ENCODE results near the gene OPCML. TPM values are rescaled to one million over a fixed set of nuclear protein-coding genes. Genes with fewer than 3 reads are reported as not detected.

Gene OPCML
- total RNA-seq, 1 experiment from 2014 or later, result not detected

DNA sequence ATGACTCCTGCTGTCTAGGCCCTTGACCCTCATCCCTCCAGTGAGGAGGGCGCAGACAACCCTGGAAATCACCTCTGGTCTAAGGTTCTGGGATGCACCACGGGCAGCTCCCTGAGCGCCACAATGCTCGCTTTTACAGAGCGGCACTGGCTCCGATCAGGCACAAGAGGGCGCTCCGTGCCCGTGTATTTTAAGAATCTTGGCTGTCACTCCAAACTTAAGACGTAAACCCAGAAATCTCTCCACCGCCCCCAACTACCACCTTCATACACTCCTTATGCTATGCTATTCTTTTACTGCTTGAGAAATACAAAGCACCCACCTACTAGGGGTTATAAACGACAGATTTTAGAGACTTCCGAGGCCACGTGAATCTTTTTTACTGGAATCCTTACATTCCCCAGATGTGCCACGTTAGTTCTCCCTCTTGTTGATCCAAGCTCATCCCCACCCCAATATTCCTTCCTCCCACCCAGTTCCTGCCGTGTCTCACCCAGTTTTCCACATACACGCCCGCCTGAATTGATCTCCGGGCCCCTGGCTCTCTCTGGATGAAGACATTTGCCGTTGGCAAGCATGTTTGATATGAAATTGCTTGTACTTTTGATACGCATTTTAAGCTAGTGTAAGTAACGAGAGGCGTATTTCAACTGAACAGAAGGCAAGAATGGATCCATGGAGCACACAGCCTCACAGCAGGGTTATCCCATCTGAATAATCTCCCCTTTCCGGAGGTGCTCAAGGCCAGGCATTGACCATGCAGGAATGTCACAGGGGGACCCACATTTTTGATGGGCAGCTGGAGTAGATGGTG lies 453.5 kb downstream of the OPCML start:
- peaks cover 51% of the 10 kb centered on the region for H3K27me3 ChIP-seq (ENCODE audit: insufficient read depth, low read depth)
- H4K20me1 ChIP-seq (ENCODE audit: insufficient read depth), result no peaks in the 10 kb centered on the region
- H3K79me2 ChIP-seq (ENCODE audit: low read depth), result no peaks in the 10 kb centered on the region
- DNase-seq, result peak in 1 of 2 experiments; percentile 29
- H3K27ac ChIP-seq, result no peak overlapping the region
- BruUV-seq (replicated peaks), result no TSS peak
- H3K4me1 ChIP-seq (replicated peaks; ENCODE audit: insufficient read depth), result no peaks in the 10 kb centered on the region
- intact Hi-C loops (cut with micrococcal nuclease; ENCODE audit: unreplicated experiment), result loop anchor here (1.0 to 2.0 kb wide), 2 partner anchors 84 to 757 kb away; no protein-coding TSS in a partner anchor
- H3K9me3 ChIP-seq (ENCODE audit: insufficient read depth, low read depth), result no peaks in the 10 kb centered on the region
- H3K9me2 ChIP-seq (ENCODE audit: insufficient read depth), result no peaks in the 10 kb centered on the region
- H2AFZ ChIP-seq, result no peak overlapping the region
- POLR2A ChIA-PET (ENCODE audit: unreplicated experiment), result no interaction called here
- H3F3A ChIP-seq (ENCODE audit: insufficient read depth, low read depth), result no peaks in the 10 kb centered on the region
- H3K36me3 ChIP-seq (ENCODE audit: low read depth), result no peaks in the 10 kb centered on the region
- CTCF ChIA-PET, result interaction anchor here (0.8 kb wide), 1 partner anchor 756 kb away, joined by 3 read pairs; no protein-coding TSS in a partner anchor
- TF ChIP-seq EZH2 (IDR thresholded peaks at IDR 0.05; ENCODE audit: low read depth), result no peak
- TF ChIP-seq, protein P1, sequence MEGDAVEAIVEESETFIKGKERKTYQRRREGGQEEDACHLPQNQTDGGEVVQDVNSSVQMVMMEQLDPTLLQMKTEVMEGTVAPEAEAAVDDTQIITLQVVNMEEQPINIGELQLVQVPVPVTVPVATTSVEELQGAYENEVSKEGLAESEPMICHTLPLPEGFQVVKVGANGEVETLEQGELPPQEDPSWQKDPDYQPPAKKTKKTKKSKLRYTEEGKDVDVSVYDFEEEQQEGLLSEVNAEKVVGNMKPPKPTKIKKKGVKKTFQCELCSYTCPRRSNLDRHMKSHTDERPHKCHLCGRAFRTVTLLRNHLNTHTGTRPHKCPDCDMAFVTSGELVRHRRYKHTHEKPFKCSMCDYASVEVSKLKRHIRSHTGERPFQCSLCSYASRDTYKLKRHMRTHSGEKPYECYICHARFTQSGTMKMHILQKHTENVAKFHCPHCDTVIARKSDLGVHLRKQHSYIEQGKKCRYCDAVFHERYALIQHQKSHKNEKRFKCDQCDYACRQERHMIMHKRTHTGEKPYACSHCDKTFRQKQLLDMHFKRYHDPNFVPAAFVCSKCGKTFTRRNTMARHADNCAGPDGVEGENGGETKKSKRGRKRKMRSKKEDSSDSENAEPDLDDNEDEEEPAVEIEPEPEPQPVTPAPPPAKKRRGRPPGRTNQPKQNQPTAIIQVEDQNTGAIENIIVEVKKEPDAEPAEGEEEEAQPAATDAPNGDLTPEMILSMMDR (conservative IDR thresholded peaks at IDR 0.05), result peak; percentile 82
- H3K4me3 ChIP-seq, result no peak overlapping the region
- no peak overlapping the region for H3K4me2 ChIP-seq

DNA sequence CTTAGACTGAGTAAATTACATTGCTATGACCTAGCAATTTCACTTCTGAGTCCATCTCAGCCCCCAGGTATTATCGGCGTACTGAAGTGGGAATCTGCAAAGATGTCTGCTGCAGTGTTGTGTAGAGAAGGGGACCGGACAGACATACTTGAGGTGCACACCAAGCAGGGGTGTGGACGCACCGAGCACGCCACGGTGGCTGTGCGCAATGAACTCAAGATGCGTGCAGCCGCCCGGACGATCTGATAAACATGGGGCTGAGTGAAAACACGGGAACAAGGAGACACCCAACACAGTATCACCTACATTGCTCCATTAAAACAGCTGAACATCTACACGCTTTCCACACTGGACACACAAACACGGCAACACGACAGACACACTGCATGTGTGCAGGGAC lies 454.3 kb downstream of the OPCML start:
- no peaks in the 10 kb centered on the region for H4K20me1 ChIP-seq (ENCODE audit: insufficient read depth)
- intact Hi-C loops (cut with micrococcal nuclease; ENCODE audit: unreplicated experiment), result loop anchor here (1.0 to 2.0 kb wide), 2 partner anchors 85 to 757 kb away; no protein-coding TSS in a partner anchor
- POLR2A ChIA-PET (ENCODE audit: unreplicated experiment), result no interaction called here

DNA sequence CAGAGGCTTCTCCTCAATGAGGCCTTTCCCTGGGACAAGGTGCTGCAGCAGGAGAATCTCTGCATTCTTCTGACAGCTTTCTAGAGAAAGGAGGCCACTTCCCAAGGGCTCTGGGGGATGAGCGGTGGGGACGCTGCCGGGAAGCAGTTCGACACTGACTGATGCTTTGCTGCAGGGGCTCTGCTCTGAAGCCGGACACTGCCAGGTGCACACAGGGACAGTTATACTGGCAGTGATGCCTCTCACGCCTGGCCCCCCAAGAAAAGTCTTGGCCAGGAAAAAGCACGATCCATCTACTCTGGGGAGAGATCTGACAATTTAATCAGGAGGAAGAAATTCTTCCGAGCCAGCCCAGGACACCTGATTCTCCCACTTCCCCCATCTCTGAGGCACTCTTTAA lies 456.9 kb downstream of the OPCML start:
- TF ChIP-seq EZH2 (IDR thresholded peaks at IDR 0.05; ENCODE audit: low read depth), result no peak
- TF ChIP-seq, protein P1 (conservative IDR thresholded peaks at IDR 0.05), result no peak
- Histone ChIP-seq H3K27ac (no peak overlapping the region), H3K36me3 (ENCODE audit: low read depth) (no peaks in the 10 kb centered on the region), H3K9me3 (ENCODE audit: insufficient read depth, low read depth) (no peaks in the 10 kb centered on the region), H3K4me2 (no peak overlapping the region), H3F3A (ENCODE audit: insufficient read depth, low read depth) (no peaks in the 10 kb centered on the region), H2AFZ (no peak overlapping the region), H3K79me2 (ENCODE audit: low read depth) (no peaks in the 10 kb centered on the region), H3K4me1 (replicated peaks; ENCODE audit: insufficient read depth) (no peaks in the 10 kb centered on the region), H3K4me3 (no peak overlapping the region), H4K20me1 (ENCODE audit: insufficient read depth) (no peaks in the 10 kb centered on the region), H3K9me2 (ENCODE audit: insufficient read depth) (no peaks in the 10 kb centered on the region), H3K27me3 (ENCODE audit: insufficient read depth, low read depth) (peaks cover 48% of the 10 kb centered on the region)
- BruUV-seq (replicated peaks), result no TSS peak
- ChIA-PET CTCF (no interaction called here), POLR2A (ENCODE audit: unreplicated experiment) (no interaction called here)
- intact Hi-C loops (cut with micrococcal nuclease; ENCODE audit: unreplicated experiment), result no loop called here
- DNase-seq, result no peak

More for the DNA sequence above, 454.3 kb downstream of the OPCML start:
- Histone ChIP-seq H3K4me3 (no peak overlapping the region), H3K27ac (no peak overlapping the region), H3K9me3 (ENCODE audit: insufficient read depth, low read depth) (no peaks in the 10 kb centered on the region), H3K4me1 (replicated peaks; ENCODE audit: insufficient read depth) (no peaks in the 10 kb centered on the region), H3K79me2 (ENCODE audit: low read depth) (no peaks in the 10 kb centered on the region), H3K27me3 (ENCODE audit: insufficient read depth, low read depth) (peaks cover 52% of the 10 kb centered on the region), H3K36me3 (ENCODE audit: low read depth) (no peaks in the 10 kb centered on the region), H3K9me2 (ENCODE audit: insufficient read depth) (no peaks in the 10 kb centered on the region), H2AFZ (no peak overlapping the region), H3K4me2 (no peak overlapping the region), H3F3A (ENCODE audit: insufficient read depth, low read depth) (no peaks in the 10 kb centered on the region)
- no peak for TF ChIP-seq EZH2 (IDR thresholded peaks at IDR 0.05; ENCODE audit: low read depth)
- TF ChIP-seq, protein P1 (conservative IDR thresholded peaks at IDR 0.05), result no peak
- no TSS peak for BruUV-seq (replicated peaks)
- no peak for DNase-seq
- CTCF ChIA-PET, result no interaction called here

Data from PC-9 (cell line).